ENCODE measurements around the gene RASSF1.

RASSF1 gene

GRCh38 chr3:50382722-50383121, 42.1 kb upstream of the RASSF1 start:
- Histone ChIP-seq H3K4me1 (ENCODE audit: control insufficient read depth, low read length) (no peaks in the 10 kb centered on the region), H3K9me3 (ENCODE audit: control insufficient read depth, insufficient read depth, low read length) (no peaks in the 10 kb centered on the region), H3K4me2 (ENCODE audit: low read length) (no peak overlapping the region), H3K9me2 (replicated peaks; ENCODE audit: control insufficient read depth, low read length) (no peaks in the 10 kb centered on the region), H3K79me2 (ENCODE audit: control insufficient read depth, low read length) (no peaks in the 10 kb centered on the region), H3K27me3 (ENCODE audit: control insufficient read depth, low read length) (no peaks in the 10 kb centered on the region), H4K20me1 (ENCODE audit: control insufficient read depth, insufficient read depth, low read depth, low read length) (no peaks in the 10 kb centered on the region), H3K36me3 (ENCODE audit: control insufficient read depth, low read length) (no peaks in the 10 kb centered on the region), H3K27ac (ENCODE audit: low read depth, low read length) (no peak overlapping the region), H3K4me3 (ENCODE audit: low read length) (no peak overlapping the region), H3F3A (ENCODE audit: control insufficient read depth, insufficient read depth) (no peaks in the 10 kb centered on the region)
- TF ChIP-seq EZH2phosphoT487 (IDR thresholded peaks at IDR 0.05; ENCODE audit: borderline replicate concordance, low read length) (no peak), CTCF (IDR thresholded peaks at IDR 0.05; ENCODE audit: low read depth, low read length, poor library complexity, severe bottlenecking) (no peak)

- no peaks in the 10 kb centered on the region for H3F3A ChIP-seq (ENCODE audit: control insufficient read depth, insufficient read depth)
- no peaks in the 10 kb centered on the region for H3K27me3 ChIP-seq (ENCODE audit: control insufficient read depth, low read length)
- no peaks in the 10 kb centered on the region for H3K36me3 ChIP-seq (ENCODE audit: control insufficient read depth, low read length)
- H3K4me2 ChIP-seq (ENCODE audit: low read length), result no peak overlapping the region
- TF ChIP-seq EZH2phosphoT487 (IDR thresholded peaks at IDR 0.05; ENCODE audit: borderline replicate concordance, low read length), result no peak
- no peak for TF ChIP-seq CTCF (IDR thresholded peaks at IDR 0.05; ENCODE audit: low read depth, low read length, poor library complexity, severe bottlenecking)
- H3K27ac ChIP-seq (ENCODE audit: low read depth, low read length), result no peak overlapping the region
- H3K4me1 ChIP-seq (ENCODE audit: control insufficient read depth, low read length), result no peaks in the 10 kb centered on the region
- H3K79me2 ChIP-seq (ENCODE audit: control insufficient read depth, low read length), result no peaks in the 10 kb centered on the region
- no peak overlapping the region for H3K4me3 ChIP-seq (ENCODE audit: low read length)
- no peaks in the 10 kb centered on the region for H4K20me1 ChIP-seq (ENCODE audit: control insufficient read depth, insufficient read depth, low read depth, low read length)
- no peaks in the 10 kb centered on the region for H3K9me2 ChIP-seq (replicated peaks; ENCODE audit: control insufficient read depth, low read length)
- no peaks in the 10 kb centered on the region for H3K9me3 ChIP-seq (ENCODE audit: control insufficient read depth, insufficient read depth, low read length)
Observed at GRCh38 chr3:50381383-50381782, 40.7 kb upstream of the RASSF1 start.

- H3K36me3 ChIP-seq (ENCODE audit: control insufficient read depth, low read length), result no peaks in the 10 kb centered on the region
- TF ChIP-seq CTCF (IDR thresholded peaks at IDR 0.05; ENCODE audit: low read depth, low read length, poor library complexity, severe bottlenecking) (no peak), EZH2phosphoT487 (IDR thresholded peaks at IDR 0.05; ENCODE audit: borderline replicate concordance, low read length) (no peak)
- H3K79me2 ChIP-seq (ENCODE audit: control insufficient read depth, low read length), result no peaks in the 10 kb centered on the region
- no peaks in the 10 kb centered on the region for H3F3A ChIP-seq (ENCODE audit: control insufficient read depth, insufficient read depth)
- H3K4me2 ChIP-seq (ENCODE audit: low read length), result no peak overlapping the region
- no peaks in the 10 kb centered on the region for H3K9me3 ChIP-seq (ENCODE audit: control insufficient read depth, insufficient read depth, low read length)
- no peaks in the 10 kb centered on the region for H3K9me2 ChIP-seq (replicated peaks; ENCODE audit: control insufficient read depth, low read length)
- no peaks in the 10 kb centered on the region for H3K27me3 ChIP-seq (ENCODE audit: control insufficient read depth, low read length)
- H3K4me3 ChIP-seq (ENCODE audit: low read length), result no peak overlapping the region
- H3K4me1 ChIP-seq (ENCODE audit: control insufficient read depth, low read length), result no peaks in the 10 kb centered on the region
- H4K20me1 ChIP-seq (ENCODE audit: control insufficient read depth, insufficient read depth, low read depth, low read length), result no peaks in the 10 kb centered on the region
- H3K27ac ChIP-seq (ENCODE audit: low read depth, low read length), result no peak overlapping the region
Observed at GRCh38 chr3:50380405-50381085, 39.9 kb upstream of the RASSF1 start.
